HepG2 (cell line): Measurements from ENCODE around the gene TMEM87A. TPM values are rescaled to one million over a fixed set of nuclear protein-coding genes. Genes with fewer than 3 reads are reported as not detected.

Experiments used
- ATF1 ChIP-seq: IDR thresholded peaks from 2 replicates; pipeline ENCODE4 v1.6.1; 2016; ENCODE audit warnings: mild to moderate bottlenecking, control low read depth
- HDAC6 ChIP-seq: fragments of 200-600 bp; sonication (generic); IDR thresholded peaks from 2 replicates; pipeline ENCODE4 v1.7.0; 2017; ENCODE audit warnings: mild to moderate bottlenecking, antibody characterized with exemption, low read length, low read depth
- POGZ ChIP-seq: sonication (generic); formaldehyde crosslinking; IDR thresholded peaks from 2 replicates; pipeline ENCODE4 v1.4.0; 2020; ENCODE audit warnings: mild to moderate bottlenecking, missing genetic modification reagents
- TEAD3 ChIP-seq: optimal IDR thresholded peaks from 2 replicates; pipeline ENCODE3; 2016; ENCODE audit warnings: borderline replicate concordance
- ZBTB21 ChIP-seq: sonication (generic); formaldehyde crosslinking; IDR thresholded peaks from 2 replicates; pipeline ENCODE4 v1.4.0; 2020; ENCODE audit warnings: missing genetic modification reagents
- ZKSCAN1 ChIP-seq: fragments of 150-350 bp; IDR thresholded peaks from 2 replicates; pipeline ENCODE4 v1.6.1; 2014; ENCODE audit warnings: low read length
- ZNF235 ChIP-seq: sonication (generic); formaldehyde crosslinking; IDR thresholded peaks from 2 replicates; pipeline ENCODE4 v1.8.1; 2023; ENCODE audit warnings: mild to moderate bottlenecking, missing genetic modification reagents, borderline replicate concordance
- ZNF629 ChIP-seq: sonication (generic); formaldehyde crosslinking; conservative IDR thresholded peaks from 2 replicates; pipeline ENCODE4 v1.5.0; 2020; ENCODE audit warnings: missing genetic modification reagents
- ZNF83 ChIP-seq: sonication (generic); formaldehyde crosslinking; IDR thresholded peaks from 2 replicates; pipeline ENCODE4 v1.4.0; 2020; ENCODE audit warnings: missing genetic modification reagents, mild to moderate bottlenecking, borderline replicate concordance
- ZNF878 ChIP-seq: sonication (generic); formaldehyde crosslinking; IDR thresholded peaks from 2 replicates; pipeline ENCODE4 v1.8.1; 2023; ENCODE audit warnings: mild to moderate bottlenecking, missing genetic modification reagents, moderate library complexity
- ZNF891 ChIP-seq: sonication (generic); formaldehyde crosslinking; IDR thresholded peaks from 2 replicates; pipeline ENCODE4 v1.5.0; 2020; ENCODE audit warnings: mild to moderate bottlenecking, missing genetic modification reagents
- polyA plus RNA-seq, 8 experiments: library from polyadenylated mRNA; depleted of rRNA in 3 of 8; stranded (reverse) in 7 of 8; unstranded in 1 of 8; fragments of >200 nt; fragmentation: Illumina TruSeq in 4 of 8; extraction: Trizol in 4 of 8; gene quantifications; 2 replicates each; pipeline versions ENCODE4 v1.2.1 to v1.2.3, GENCODE V29; 2011 to 2016; ENCODE audit warnings: low read depth in 4 of 8, missing spikeins in 1 of 8, mixed read lengths in 1 of 8; ENCODE audit not compliant: insufficient read depth in 1 of 8
- total RNA-seq, 5 experiments: library from RNA; depleted of rRNA; stranded (reverse); fragments of >200 nt; fragmentation: Illumina TruSeq; extraction: Trizol; gene quantifications; 2 replicates each; pipeline ENCODE4 v1.2.3, GENCODE V29; 2016; ENCODE audit warnings: low read depth in 1 of 5
- TF ChIP-seq, protein P1 (sequence below): sonication (generic); formaldehyde crosslinking; IDR thresholded peaks from 2 replicates; pipeline ENCODE4; 2020; ENCODE audit warnings: missing genetic modification reagents, mild to moderate bottlenecking, borderline replicate concordance
- TF ChIP-seq, protein P2 (sequence below), 2 experiments: fragments of 450-650 bp in 1 of 2; sonication (generic) in 1 of 2; formaldehyde crosslinking in 1 of 2; IDR thresholded peaks; 2 replicates each; pipeline versions ENCODE4 v1.6.1 to v1.8.0; 2016 to 2022; ENCODE audit warnings: antibody characterized with exemption in 1 of 2, mild to moderate bottlenecking in 1 of 2, missing genetic modification reagents in 1 of 2
- TF ChIP-seq, protein P3 (sequence below): sonication (generic); formaldehyde crosslinking; IDR thresholded peaks from 2 replicates; pipeline ENCODE4 v1.8.1; 2023; ENCODE audit warnings: mild to moderate bottlenecking, missing genetic modification reagents, borderline replicate concordance

The TMEM87A gene
- total and polyA plus RNA-seq, 2 of the 13 experiments (the other 11 are each of a cell fraction or from before 2014, with no cell fraction given), result 20.2 to 42.8 TPM

DNA sequence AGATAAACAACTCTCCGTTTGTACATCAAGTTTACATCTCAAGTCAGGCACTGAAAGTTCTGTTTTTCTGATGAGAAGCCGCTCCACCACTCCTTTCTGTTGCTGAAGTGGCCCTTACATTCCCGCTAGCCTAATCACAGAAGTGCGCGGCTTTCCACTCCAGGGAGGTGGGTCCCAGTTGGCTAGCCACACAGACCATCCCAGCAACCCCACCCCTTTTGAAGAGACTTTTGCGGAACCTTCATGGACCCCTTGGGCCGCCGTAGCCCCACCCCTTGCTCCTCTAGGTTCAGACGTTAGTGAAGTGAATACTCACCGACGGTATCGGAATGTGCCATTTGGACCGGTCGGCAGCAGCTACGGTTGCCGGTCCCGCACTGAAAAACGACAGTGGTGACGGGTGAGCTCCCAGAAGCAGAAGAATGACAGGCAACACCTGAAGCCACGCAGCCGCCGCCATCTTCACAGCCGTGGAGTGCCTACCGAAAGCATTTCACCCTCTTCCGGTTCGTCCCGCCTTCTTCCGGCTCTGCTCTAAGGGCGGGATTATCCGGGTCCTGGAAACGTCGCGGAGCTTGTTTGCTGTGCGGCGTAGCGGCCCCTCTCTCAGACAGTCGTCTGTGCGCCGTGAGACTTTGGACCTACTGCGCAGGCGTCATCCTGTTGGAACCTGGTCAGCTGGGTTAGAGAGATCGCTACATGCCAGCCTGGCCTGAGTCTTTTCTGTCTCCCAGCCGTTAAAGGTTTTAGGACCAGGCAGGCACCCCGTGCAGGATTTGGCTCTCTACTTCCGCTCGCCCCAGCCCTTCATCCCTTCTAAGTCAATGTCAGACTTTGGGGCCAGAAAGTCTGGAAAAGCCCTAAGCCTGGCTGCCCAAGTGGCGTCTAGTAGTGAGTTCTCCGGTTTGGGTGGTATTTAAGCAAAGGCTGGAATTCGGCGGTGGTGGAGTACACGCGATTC, at the start of gene TMEM87A, which contains the start of gene GANC (continued):
- TF ChIP-seq, protein P1, sequence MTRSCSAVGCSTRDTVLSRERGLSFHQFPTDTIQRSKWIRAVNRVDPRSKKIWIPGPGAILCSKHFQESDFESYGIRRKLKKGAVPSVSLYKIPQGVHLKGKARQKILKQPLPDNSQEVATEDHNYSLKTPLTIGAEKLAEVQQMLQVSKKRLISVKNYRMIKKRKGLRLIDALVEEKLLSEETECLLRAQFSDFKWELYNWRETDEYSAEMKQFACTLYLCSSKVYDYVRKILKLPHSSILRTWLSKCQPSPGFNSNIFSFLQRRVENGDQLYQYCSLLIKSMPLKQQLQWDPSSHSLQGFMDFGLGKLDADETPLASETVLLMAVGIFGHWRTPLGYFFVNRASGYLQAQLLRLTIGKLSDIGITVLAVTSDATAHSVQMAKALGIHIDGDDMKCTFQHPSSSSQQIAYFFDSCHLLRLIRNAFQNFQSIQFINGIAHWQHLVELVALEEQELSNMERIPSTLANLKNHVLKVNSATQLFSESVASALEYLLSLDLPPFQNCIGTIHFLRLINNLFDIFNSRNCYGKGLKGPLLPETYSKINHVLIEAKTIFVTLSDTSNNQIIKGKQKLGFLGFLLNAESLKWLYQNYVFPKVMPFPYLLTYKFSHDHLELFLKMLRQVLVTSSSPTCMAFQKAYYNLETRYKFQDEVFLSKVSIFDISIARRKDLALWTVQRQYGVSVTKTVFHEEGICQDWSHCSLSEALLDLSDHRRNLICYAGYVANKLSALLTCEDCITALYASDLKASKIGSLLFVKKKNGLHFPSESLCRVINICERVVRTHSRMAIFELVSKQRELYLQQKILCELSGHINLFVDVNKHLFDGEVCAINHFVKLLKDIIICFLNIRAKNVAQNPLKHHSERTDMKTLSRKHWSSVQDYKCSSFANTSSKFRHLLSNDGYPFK (CRISPR knock-in tag), result peak; percentile 100
- peak; percentile 89 for TF ChIP-seq ZNF878 (CRISPR knock-in tag)
- TF ChIP-seq ATF1 (CRISPR knock-in tag), result peak; percentile 66
- TF ChIP-seq ZNF235 (CRISPR knock-in tag), result no peak
- no peak; the same call in 1 of the 2 replicates for TF ChIP-seq ZBTB21 (CRISPR knock-in tag)
- peak; percentile 92 for TF ChIP-seq POGZ (CRISPR knock-in tag)
- TF ChIP-seq, protein P2, sequence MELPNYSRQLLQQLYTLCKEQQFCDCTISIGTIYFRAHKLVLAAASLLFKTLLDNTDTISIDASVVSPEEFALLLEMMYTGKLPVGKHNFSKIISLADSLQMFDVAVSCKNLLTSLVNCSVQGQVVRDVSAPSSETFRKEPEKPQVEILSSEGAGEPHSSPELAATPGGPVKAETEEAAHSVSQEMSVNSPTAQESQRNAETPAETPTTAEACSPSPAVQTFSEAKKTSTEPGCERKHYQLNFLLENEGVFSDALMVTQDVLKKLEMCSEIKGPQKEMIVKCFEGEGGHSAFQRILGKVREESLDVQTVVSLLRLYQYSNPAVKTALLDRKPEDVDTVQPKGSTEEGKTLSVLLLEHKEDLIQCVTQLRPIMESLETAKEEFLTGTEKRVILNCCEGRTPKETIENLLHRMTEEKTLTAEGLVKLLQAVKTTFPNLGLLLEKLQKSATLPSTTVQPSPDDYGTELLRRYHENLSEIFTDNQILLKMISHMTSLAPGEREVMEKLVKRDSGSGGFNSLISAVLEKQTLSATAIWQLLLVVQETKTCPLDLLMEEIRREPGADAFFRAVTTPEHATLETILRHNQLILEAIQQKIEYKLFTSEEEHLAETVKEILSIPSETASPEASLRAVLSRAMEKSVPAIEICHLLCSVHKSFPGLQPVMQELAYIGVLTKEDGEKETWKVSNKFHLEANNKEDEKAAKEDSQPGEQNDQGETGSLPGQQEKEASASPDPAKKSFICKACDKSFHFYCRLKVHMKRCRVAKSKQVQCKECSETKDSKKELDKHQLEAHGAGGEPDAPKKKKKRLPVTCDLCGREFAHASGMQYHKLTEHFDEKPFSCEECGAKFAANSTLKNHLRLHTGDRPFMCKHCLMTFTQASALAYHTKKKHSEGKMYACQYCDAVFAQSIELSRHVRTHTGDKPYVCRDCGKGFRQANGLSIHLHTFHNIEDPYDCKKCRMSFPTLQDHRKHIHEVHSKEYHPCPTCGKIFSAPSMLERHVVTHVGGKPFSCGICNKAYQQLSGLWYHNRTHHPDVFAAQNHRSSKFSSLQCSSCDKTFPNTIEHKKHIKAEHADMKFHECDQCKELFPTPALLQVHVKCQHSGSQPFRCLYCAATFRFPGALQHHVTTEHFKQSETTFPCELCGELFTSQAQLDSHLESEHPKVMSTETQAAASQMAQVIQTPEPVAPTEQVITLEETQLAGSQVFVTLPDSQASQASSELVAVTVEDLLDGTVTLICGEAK (IDR thresholded peaks at IDR 0.05), result peak; percentile 51
- TF ChIP-seq, protein P2 (CRISPR knock-in tag; IDR thresholded peaks at IDR 0.05), result no peak; the same call in none of the 2 replicates
- TF ChIP-seq, protein P3, sequence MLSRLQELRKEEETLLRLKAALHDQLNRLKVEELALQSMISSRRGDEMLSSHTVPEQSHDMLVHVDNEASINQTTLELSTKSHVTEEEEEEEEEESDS (CRISPR knock-in tag), result 0 out of 2 replicates have a peak, but pooled peaks have one; percentile 31
- no peak for TF ChIP-seq HDAC6
- TF ChIP-seq ZNF891 (CRISPR knock-in tag), result peak; percentile 22; the same call in 1 of the 2 replicates
- no peak for TF ChIP-seq ZKSCAN1
- TF ChIP-seq ZNF83 (CRISPR knock-in tag), result peak; percentile 67; the same call in 1 of the 2 replicates
- TF ChIP-seq ZNF629, result no peak; the same call in 1 of the 2 replicates
- TF ChIP-seq TEAD3 (CRISPR knock-in tag), result peak; percentile 49
